SK-N-SH (cell line): ENCODE data around the gene CD300LG. TPM values are rescaled to one million over a fixed set of nuclear protein-coding genes. Genes with fewer than 3 reads are reported as not detected.
"Not testable (repeated sequence)": the region's sequence is repeated elsewhere in the genome, so short reads cannot be mapped to it uniquely, and the experiment has no call there.

Experiments
- CTCF ChIA-PET: fragments of 300-600, 350-600 bp; formaldehyde crosslinking; extraction: SDS; loops from one replicate; lab custom pipeline; 2021; lab: Yijun Ruan, JAX
- POLR2A ChIA-PET: fragments of 350-600 bp; sonication (Branson Sonifier 250); formaldehyde crosslinking; extraction: SDS; loops from one replicate; lab custom pipeline; 2020; ENCODE audit warnings: antibody characterized with exemption, inconsistent platforms; lab: Yijun Ruan, JAX
- DNase-seq: peaks from one replicate; pipeline ENCODE4 v3.0.0; 2012
- H2AFZ ChIP-seq: fragments of 200-600 bp; sonication (generic); 2 replicates; pipeline ENCODE4 v1.8.1; 2016; ENCODE audit warnings: antibody characterized with exemption, mild to moderate bottlenecking, low read depth
- H3F3A ChIP-seq: fragments of 200-600 bp; sonication (generic); replicated peaks from 2 replicates; pipeline ENCODE3; 2016; ENCODE audit warnings: antibody characterized with exemption, mild to moderate bottlenecking; ENCODE audit not compliant: insufficient read depth
- H3K27ac ChIP-seq, 2 experiments: fragments of 200-500 bp in 1 of 2; fragments of 200-600 bp in 1 of 2; sonication (Bioruptor generic) in 1 of 2; sonication (generic), shearing (Covaris generic) in 1 of 2; 2 replicates each; pipeline versions ENCODE4 v1.5.1 to v1.6.1; 2014 to 2016; ENCODE audit warnings: low read depth in 2 of 2, inconsistent platforms in 1 of 2, low read length in 1 of 2, mild to moderate bottlenecking in 1 of 2, mixed read lengths in 1 of 2
- H3K27me3 ChIP-seq: fragments of 200-600 bp; sonication (generic), shearing (Covaris generic); 2 replicates; pipeline ENCODE4 v1.6.1; 2016; ENCODE audit warnings: mixed run types; ENCODE audit not compliant: insufficient read depth
- H3K36me3 ChIP-seq, 2 experiments: fragments of 200-500 bp in 1 of 2; fragments of 200-600 bp in 1 of 2; sonication (Bioruptor generic) in 1 of 2; sonication (generic) in 1 of 2; replicated peaks in 1 of 2; 2 replicates each; pipeline versions ENCODE3 to v1.5.1; 2014 to 2016; ENCODE audit warnings: low read length in 1 of 2, mild to moderate bottlenecking in 1 of 2; ENCODE audit not compliant: insufficient read depth in 2 of 2, control insufficient read depth in 1 of 2
- H3K4me1 ChIP-seq, 2 experiments: fragments of 200-500 bp in 1 of 2; fragments of 200-600 bp in 1 of 2; sonication (Bioruptor generic) in 1 of 2; sonication (generic), shearing (Covaris generic) in 1 of 2; 2 replicates each; pipeline versions ENCODE4 v1.5.1 to v1.6.1; 2014 to 2016; ENCODE audit warnings: low read depth in 1 of 2, low read length in 1 of 2, mixed run types in 1 of 2; ENCODE audit not compliant: insufficient read depth in 2 of 2, control insufficient read depth in 1 of 2
- H3K4me2 ChIP-seq: fragments of 200-600 bp; sonication (generic), shearing (Covaris generic); 2 replicates; pipeline ENCODE4 v1.6.1; 2017; ENCODE audit warnings: mixed run types
- H3K4me3 ChIP-seq, 2 experiments: fragments of 200-500 bp in 1 of 2; fragments of 200-600 bp in 1 of 2; sonication (Bioruptor generic) in 1 of 2; sonication (generic), shearing (Covaris generic) in 1 of 2; 2 replicates each; pipeline versions ENCODE4 v1.5.1 to v1.8.1; 2014 to 2016; ENCODE audit warnings: low read depth in 2 of 2, inconsistent platforms in 1 of 2, low read length in 1 of 2, mild to moderate bottlenecking in 1 of 2, mixed read lengths in 1 of 2, moderate library complexity in 1 of 2
- H3K79me2 ChIP-seq: fragments of 200-600 bp; sonication (generic); 2 replicates; pipeline ENCODE4 v1.8.1; 2017; ENCODE audit warnings: mild to moderate bottlenecking; ENCODE audit not compliant: insufficient read depth
- H3K9ac ChIP-seq: fragments of 200-600 bp; sonication (generic); 2 replicates; pipeline ENCODE4 v1.6.1; 2017; ENCODE audit warnings: mixed run types
- H3K9me2 ChIP-seq: fragments of 200-600 bp; sonication (generic); 2 replicates; pipeline ENCODE4 v1.6.1; 2017; ENCODE audit warnings: mixed run types
- H3K9me3 ChIP-seq: fragments of 200-600 bp; sonication (generic); 2 replicates; pipeline ENCODE4 v1.6.1; 2017; ENCODE audit warnings: mixed run types, mild to moderate bottlenecking, moderate library complexity
- H4K20me1 ChIP-seq: fragments of 200-600 bp; sonication (generic); 2 replicates; pipeline ENCODE4 v1.6.1; 2017; ENCODE audit warnings: mild to moderate bottlenecking, mixed run types; ENCODE audit not compliant: insufficient read depth
- CHD2 ChIP-seq: fragments of 150-350 bp; IDR thresholded peaks from 2 replicates; pipeline ENCODE4 v1.6.1; 2018; ENCODE audit warnings: low read length; ENCODE audit not compliant: partially characterized antibody
- EP300 ChIP-seq, 2 experiments: IDR thresholded peaks; 2 replicates each; pipeline versions ENCODE4 v1.4.0 to v1.6.1; 2012; ENCODE audit warnings: borderline replicate concordance in 1 of 2, low read depth in 1 of 2, low read length in 1 of 2
- EZH2phosphoT487 ChIP-seq: fragments of 200-600 bp; sonication (generic); IDR thresholded peaks from 2 replicates; pipeline ENCODE4 v1.6.1; 2017; ENCODE audit warnings: low read depth, mixed run types, mild to moderate bottlenecking, antibody characterized with exemption, moderate library complexity, borderline replicate concordance
- FOSL2 ChIP-seq: IDR thresholded peaks from 2 replicates; pipeline ENCODE4 v1.4.0; 2012; ENCODE audit warnings: low read depth, mild to moderate bottlenecking, moderate library complexity, borderline replicate concordance
- FOXJ3 ChIP-seq: sonication (generic); formaldehyde crosslinking; IDR thresholded peaks from 2 replicates; pipeline ENCODE4 v1.5.1; 2020; ENCODE audit warnings: mild to moderate bottlenecking, missing genetic modification reagents
- JUND ChIP-seq: IDR thresholded peaks from 2 replicates; pipeline ENCODE4 v1.4.0; 2012
- MEF2A ChIP-seq: IDR thresholded peaks from 2 replicates; pipeline ENCODE4 v1.4.0; 2012; ENCODE audit warnings: low read depth, borderline replicate concordance
- POLR2AphosphoS5 ChIP-seq: IDR thresholded peaks from 2 replicates; pipeline ENCODE4 v1.6.1; 2012; ENCODE audit warnings: low read depth, low read length
- RXRA ChIP-seq: IDR thresholded peaks from 2 replicates; pipeline ENCODE4 v1.4.0; 2012; ENCODE audit warnings: low read depth, mild to moderate bottlenecking, borderline replicate concordance
- TAF1 ChIP-seq: IDR thresholded peaks from 2 replicates; pipeline ENCODE4 v1.6.1; 2012; ENCODE audit warnings: low read depth, mild to moderate bottlenecking, low read length, moderate library complexity, borderline replicate concordance
- TEAD4 ChIP-seq: IDR thresholded peaks from 2 replicates; pipeline ENCODE4 v1.4.0; 2012; ENCODE audit warnings: mild to moderate bottlenecking, borderline replicate concordance; ENCODE audit not compliant: insufficient read depth
- USF2 ChIP-seq: fragments of 150-350 bp; IDR thresholded peaks from 2 replicates; pipeline ENCODE4 v1.6.1; 2017; ENCODE audit warnings: antibody characterized with exemption, low read length, low read depth, borderline replicate concordance
- WGBS: methylation state at CpG from one replicate; pipeline ENCODE4 v1.1.6; 2017; ENCODE audit warnings: low lambda C conversion rate; 5-methylcytosine and 5-hydroxymethylcytosine counted together
- polyA plus RNA-seq, 3 experiments: library from polyadenylated mRNA; depleted of rRNA; stranded (reverse); fragments of >200 nt; gene quantifications; 2 replicates each; pipeline ENCODE4 v1.2.3, GENCODE V29; 2012

Gene CD300LG
- polyA plus RNA-seq (2012; rRNA removed): not detected in 2 replicates
- not detected in 2 replicates for polyA plus RNA-seq (2012; cell fraction: cytosol; rRNA removed)
- polyA plus RNA-seq (2012; cell fraction: nucleus; rRNA removed): not detected in 2 replicates

DNA sequence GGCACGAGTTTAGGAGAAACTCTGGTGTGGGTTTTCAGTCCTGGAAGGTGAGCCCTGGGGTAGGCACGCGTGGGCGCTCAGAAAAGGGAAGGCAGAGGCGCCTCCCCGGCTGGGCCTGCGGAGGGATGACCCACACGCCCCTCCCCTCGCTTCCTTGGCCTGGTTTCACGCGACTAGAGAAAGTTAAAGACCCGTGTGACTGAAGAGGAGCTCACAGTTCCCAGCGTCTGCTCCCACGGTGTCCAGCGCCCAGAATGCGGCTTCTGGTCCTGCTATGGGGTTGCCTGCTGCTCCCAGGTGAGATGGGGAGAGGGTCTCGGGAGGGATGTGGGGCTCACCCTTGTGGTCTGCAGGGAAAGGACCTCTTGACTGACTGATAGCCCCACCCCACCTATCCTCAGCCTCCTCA, at the start of gene CD300LG:
Gene CD300LG (plus strand): TSS at position 214 of the 409 bp plus-strand sequence. CDS start 41 bp downstream, at position 255.
- CTCF ChIA-PET: interaction anchor here (0.6 to 3.8 kb wide), 41 partner anchors 9 to 273 kb away, joined by 3 to 51 read pairs (median 5); partner anchors contain the start of genes CFAP97D1, DUSP3, MPP3 and PPY
- H2AFZ ChIP-seq: 0 out of 2 replicates have a peak within 1 kb of the TSS, but pooled peaks have one; percentile 48
- POLR2A ChIA-PET: interaction anchor here (1.4 kb wide), 1 partner anchor 68 kb away, joined by 4 read pairs; the partner anchor contains the start of gene DUSP3

GRCh38 chr17:43798024-43798423, 49.0 kb upstream of the CD300LG start:
- H3F3A ChIP-seq, H2AFZ ChIP-seq, H3K27ac ChIP-seq, H3K4me3 ChIP-seq, H3K4me2 ChIP-seq, H3K79me2 ChIP-seq, POLR2A ChIA-PET, DNase-seq, H3K4me1 ChIP-seq, H3K27me3 ChIP-seq, CTCF ChIA-PET, H3K9me3 ChIP-seq, H3K9ac ChIP-seq, H4K20me1 ChIP-seq, H3K9me2 ChIP-seq: not testable (repeated sequence)
- H3K36me3 ChIP-seq: peaks cover 4 to 18% of the 10 kb centered on the region in 2 experiments
- 44% methylated on average over 5 of the region's 9 CpGs for WGBS

More for the DNA sequence above, at the start of gene CD300LG:
- H3K4me1 ChIP-seq: no peaks in the 10 kb centered on the region
- no peaks in the 10 kb centered on the region for H3K9me3 ChIP-seq
- no peaks in the 10 kb centered on the region for H3K9me2 ChIP-seq
- H4K20me1 ChIP-seq: no peaks in the 10 kb centered on the region
- no peak for TF ChIP-seq RXRA
- no peak for TF ChIP-seq FOXJ3
- TF ChIP-seq TEAD4: no peak
- no peak for TF ChIP-seq FOSL2
- no peak for TF ChIP-seq POLR2AphosphoS5
- TF ChIP-seq JUND: no peak
- no peak for TF ChIP-seq EZH2phosphoT487
- no peak for TF ChIP-seq USF2
- peaks cover under 1% of the 10 kb centered on the region; the same call in 1 of the 2 replicates for H3K27me3 ChIP-seq
- H3K36me3 ChIP-seq: no peaks in the 10 kb centered on the region
- H3F3A ChIP-seq: no peaks in the 10 kb centered on the region
- DNase-seq: peak; percentile 35
- H3K9ac ChIP-seq: no peak within 1 kb of the TSS
- H3K4me3 ChIP-seq: no peak within 1 kb of the TSS
- WGBS: 70% methylated on average over 16 of the region's 17 CpGs
- H3K27ac ChIP-seq: no peak within 1 kb of the TSS
- no peaks in the 10 kb centered on the region for H3K79me2 ChIP-seq
- no peak within 1 kb of the TSS for H3K4me2 ChIP-seq

GRCh38 chr17:43799047-43799446, 47.9 kb upstream of the CD300LG start:
- ChIA-PET CTCF (interaction anchor here (1.2 to 2.0 kb wide), 2 partner anchors 33 to 81 kb away, joined by 7 read pairs; no protein-coding TSS in a partner anchor), POLR2A (no interaction called here)
- Histone ChIP-seq H3K9ac (no peak overlapping the region), H4K20me1 (no peaks in the 10 kb centered on the region), H3K4me2 (no peak overlapping the region), H3K36me3 (peaks cover 4 to 18% of the 10 kb centered on the region in 2 experiments), H3K9me3 (no peaks in the 10 kb centered on the region), H3K79me2 (no peaks in the 10 kb centered on the region), H3K27ac (no peak overlapping the region), H3K4me1 (no peaks in the 10 kb centered on the region), H3K4me3 (no peak overlapping the region), H3K9me2 (no peaks in the 10 kb centered on the region), H2AFZ (no peak overlapping the region), H3K27me3 (no peaks in the 10 kb centered on the region), H3F3A (peaks cover under 1% of the 10 kb centered on the region)
- WGBS: 94% methylated on average over 2 of the region's 2 CpGs
- DNase-seq: no peak
- no peak for TF ChIP-seq TAF1
- no peak for TF ChIP-seq EP300 (IDR thresholded peaks at IDR 0.05; ENCODE audit: borderline replicate concordance in 1 of 2, low read depth in 1 of 2, low read length in 1 of 2)
- no peak for TF ChIP-seq CHD2
- TF ChIP-seq MEF2A: no peak
- no peak for TF ChIP-seq POLR2AphosphoS5
